NCI-H748 (cell line): Measurements from ENCODE around the gene ITSN1.
"Not testable (repeated sequence)": the region's sequence is repeated elsewhere in the genome, so short reads cannot be mapped to it uniquely, and the experiment has no call there.

Experiments
- DNase-seq: peaks from one replicate; lab custom pipeline; 2025; ENCODE audit not compliant: unreplicated experiment; lab: John Stamatoyannopoulos, UW

The ITSN1 gene

DNA sequence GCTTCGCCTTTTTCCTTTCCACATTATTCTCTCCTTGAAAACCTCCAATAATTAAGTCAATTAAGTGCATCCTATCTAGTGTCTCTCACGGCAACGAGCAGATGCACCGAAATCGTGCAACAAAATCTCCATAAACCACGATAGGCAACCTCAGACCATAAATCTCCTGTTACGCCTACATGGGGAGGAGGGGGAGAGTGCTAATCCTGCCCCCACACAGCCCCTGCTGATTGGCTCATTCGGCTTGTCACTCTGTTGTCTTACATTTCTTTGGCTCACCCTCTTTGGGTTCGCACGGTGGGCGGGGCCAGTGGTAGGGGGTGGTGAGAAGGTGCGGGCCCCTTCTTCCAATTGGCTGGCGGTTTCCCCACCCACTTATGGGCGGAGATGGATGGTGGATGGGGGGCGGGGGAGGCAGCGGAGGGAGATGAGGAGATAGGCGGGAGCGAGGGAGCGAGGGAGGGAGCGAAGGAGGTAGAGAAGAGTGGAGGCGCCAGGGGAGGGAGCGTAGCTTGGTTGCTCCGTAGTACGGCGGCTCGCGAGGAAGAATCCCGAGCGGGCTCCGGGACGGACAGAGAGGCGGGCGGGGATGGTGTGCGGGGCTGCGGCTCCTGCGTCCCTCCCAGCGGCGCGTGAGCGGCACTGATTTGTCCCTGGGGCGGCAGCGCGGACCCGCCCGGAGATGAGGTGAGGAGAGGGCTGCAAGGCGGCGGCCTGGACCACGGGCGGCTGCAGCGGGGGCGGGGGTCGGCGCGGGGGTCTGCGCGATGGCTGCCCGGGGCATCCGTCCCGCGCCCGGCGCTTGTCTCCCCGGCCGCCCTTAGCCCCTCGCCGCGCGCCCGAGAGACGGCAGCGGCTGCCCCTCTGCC, at the start of gene ITSN1:
ITSN1 (plus strand) TSS at position 475 of the 869 bp plus-strand sequence. CDS start 76,328 bp downstream, outside the sequence.
- DNase-seq, result peak; percentile 98

DNA sequence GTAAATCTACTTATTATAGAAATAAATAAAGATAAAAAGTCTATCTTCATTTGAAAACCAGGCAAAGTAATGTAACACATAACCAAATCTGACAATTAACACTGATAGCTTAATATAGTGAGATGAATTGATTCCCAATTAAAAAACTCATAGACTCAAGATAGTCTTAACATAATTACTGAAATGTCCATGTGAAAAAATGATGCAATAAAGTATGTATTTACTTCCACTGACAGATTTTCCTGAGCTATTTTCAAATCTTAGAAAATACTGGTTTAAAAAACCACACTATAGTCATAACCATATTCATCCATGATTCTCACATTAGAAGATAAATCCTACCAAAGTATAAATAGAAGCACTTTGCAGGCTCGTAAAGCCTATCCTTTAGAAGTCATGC, 44.2 kb upstream of the ITSN1 start:
- DNase-seq, result no peak

DNA sequence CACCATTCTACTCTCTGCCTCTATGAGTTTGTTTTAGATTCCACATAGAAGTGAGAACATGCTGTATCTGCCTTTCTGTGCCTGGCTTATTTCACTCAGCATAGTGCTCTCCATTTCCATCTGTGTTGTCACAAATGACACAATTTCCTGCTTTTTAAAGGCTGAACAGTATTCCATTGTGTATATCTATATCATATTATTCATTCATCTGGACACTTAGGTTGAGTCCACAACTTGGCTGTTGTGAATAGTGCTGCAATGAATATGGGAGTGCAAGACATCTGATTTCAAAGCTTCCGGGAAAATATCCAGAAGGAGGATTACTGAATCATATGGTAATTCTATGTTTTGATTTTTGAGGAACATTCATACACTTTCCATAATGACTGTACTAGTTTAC, 33.7 kb upstream of the ITSN1 start:
- DNase-seq, result no peak

DNA sequence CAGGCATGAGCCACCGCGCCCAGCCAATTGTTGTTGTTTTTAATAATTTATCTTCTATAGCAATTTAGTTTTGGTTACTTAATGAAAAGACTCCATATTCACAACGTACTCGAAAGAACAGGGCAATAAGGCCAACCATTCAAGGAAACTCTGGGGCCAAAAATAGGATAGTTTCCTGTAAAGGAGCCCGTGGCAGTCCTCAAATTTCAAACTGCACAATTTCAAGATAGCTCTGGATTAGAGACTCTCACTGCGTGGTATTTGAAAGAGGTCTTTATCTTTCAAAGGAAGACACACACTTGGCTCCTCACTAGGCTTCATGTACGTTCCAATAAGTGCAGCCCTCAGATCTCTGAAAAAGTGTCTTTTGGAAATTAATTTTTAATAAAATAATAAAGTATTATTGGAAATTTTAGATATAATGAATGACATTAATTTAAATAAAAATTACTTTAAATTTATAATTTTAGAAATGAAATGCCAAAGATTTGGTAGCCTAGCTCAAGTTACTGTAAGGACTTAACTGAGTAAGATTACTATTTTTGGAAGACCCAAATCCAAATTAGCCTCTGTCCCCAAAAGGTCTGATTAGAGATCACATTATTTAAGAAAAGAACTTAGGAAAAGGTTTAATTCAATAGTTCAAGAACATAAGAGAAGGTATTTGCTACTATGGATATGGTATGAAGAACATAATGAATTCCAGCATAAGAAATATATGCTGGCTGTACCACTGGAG, 31.1 kb upstream of the ITSN1 start:
- no peak for DNase-seq

DNA sequence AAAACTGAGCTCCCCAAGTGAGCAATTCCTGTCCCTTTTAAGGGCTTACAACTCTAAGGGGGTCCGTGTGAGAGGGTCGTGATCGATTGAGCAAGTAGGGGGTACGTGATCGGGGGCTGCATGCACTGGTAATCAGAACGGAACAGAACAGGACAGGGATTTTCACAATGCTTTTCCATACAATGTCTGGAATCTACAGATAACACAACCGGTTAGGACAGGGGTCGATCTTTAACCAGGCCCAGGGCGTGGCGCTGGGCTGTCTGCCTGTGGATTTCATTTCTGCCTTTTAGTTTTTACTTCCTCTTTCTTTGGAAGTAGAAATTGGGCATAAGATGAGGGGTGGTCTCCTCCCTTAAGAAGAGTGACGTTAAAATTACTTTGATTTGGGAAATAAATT, 24.7 kb upstream of the ITSN1 start:
- not testable (repeated sequence) for DNase-seq

DNA sequence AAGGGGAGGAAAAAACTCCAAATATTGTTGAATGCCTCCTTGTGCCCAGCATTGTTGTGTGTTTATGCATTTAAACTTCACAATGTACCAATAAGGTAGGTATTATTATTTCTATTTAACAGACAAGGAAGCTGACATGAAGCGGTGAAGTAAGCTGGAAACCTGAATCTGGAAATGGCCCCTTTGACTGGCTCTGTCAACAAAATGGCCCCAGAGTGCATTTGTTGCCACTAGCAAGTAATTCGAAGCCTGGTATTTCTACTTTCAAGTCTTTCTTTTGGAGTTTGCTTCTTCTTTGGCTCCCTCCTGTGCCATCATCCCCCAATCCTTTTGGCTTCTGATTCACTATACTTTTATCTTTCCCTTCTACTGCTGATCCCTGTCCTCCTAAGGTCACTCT, 23.9 kb upstream of the ITSN1 start:
- DNase-seq, result no peak

DNA sequence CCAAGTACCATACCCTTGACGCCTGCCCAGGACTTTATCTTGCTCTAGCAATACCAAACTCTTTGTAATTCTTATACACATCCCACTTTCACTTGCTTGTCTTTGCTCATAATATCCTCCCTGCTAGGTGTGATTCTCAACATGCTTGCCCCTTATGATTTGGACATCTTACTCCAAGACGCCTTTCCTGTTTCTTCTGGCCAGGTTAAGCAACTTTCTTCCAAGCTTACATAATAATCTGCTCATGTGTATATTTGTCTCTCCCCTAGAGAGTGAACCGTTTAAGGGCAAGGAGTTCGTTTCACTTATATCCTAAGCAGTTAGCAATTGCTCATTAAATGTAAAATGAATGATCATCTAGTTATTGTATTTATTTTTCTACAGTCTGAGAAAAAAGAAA, 22.6 kb upstream of the ITSN1 start:
- DNase-seq, result no peak

DNA sequence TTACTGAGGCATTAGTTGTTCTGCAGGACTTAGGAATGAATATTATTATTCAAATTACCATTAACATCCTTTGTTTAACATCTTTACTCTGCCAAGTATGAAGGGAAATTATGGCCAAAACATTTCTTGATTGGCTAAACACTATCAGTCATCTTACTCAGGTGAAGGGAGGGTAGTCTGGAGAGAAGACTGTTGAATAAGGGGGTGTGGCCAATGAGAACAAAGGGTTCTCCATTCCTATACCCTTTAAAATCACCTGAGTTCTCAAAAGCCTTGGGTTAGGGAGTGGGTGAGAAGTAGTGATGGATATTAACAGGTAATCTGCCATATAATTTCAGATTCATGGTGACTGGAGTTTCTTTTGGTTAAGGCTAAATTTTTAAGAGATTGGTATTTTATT, 20.0 kb upstream of the ITSN1 start:
- DNase-seq, result no peak

DNA sequence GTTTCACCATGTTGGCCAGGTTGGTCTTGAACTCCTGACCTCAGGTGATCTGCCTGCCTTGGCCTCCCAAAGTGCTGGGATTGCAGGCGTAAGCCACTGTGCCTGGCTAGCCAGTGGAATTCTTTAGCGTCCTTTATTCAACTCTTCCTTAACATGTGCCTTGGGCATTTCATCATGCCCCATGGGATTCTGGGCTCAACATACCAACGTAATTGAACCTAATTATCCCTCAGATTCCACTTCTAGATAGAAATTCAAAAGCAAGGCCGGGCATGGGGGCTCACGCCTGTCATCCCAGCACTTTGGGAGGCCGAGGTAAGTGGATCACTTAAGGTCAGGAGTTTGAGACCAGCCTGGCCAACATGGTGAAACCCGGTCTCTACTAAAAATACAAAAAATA, 16.1 kb upstream of the ITSN1 start:
- DNase-seq, result not testable (repeated sequence)

DNA sequence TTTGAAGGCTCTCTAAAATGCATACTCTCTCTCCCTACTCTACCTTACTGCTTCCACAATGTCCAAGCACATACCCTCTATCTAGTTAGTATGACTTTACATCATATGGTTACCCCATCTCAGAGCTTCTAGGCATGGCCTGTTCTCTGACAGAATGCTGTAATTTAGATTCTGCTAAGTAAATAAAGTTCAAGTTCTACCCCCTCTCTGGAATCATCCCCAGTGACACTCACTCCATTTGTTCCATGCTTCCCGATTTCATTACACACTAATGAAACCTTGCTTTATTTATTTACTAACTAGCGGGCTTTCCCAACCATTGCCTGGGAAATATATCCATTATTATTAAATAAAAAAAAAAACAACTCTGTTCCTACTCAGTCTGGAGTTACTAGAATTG, 8.0 kb upstream of the ITSN1 start:
- DNase-seq, result no peak

DNA sequence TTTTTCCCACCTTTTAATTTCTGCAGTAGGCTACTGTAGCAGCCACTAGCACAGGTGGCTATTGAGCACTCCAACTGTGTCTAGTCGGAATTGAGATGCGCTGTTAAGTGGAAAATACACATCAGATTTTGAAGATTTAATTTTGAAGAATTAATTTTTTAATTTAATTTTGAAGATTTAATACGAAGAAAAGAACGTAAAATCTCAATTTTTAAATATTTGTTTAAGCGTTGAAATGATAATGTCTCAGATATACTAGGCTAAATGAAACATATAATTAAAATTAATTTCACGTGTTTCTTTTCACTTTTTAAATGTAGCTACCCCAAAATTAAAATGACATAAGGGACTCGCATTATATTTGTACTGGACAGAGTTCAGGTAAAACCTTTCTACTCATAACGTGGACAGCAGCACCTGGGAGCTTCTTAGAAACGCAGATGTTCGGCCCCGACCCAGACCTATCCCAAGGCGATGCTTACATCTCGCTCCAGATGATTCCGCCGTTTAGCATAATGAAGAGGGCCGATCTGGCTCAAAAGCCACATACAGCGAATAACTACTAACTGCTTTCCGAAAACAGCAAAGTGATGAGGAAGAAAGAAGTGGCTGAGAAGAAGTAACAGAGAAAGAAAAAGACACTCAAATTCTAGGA, 1.5 kb upstream of the ITSN1 start:
- DNase-seq, result peak; percentile 57

DNA sequence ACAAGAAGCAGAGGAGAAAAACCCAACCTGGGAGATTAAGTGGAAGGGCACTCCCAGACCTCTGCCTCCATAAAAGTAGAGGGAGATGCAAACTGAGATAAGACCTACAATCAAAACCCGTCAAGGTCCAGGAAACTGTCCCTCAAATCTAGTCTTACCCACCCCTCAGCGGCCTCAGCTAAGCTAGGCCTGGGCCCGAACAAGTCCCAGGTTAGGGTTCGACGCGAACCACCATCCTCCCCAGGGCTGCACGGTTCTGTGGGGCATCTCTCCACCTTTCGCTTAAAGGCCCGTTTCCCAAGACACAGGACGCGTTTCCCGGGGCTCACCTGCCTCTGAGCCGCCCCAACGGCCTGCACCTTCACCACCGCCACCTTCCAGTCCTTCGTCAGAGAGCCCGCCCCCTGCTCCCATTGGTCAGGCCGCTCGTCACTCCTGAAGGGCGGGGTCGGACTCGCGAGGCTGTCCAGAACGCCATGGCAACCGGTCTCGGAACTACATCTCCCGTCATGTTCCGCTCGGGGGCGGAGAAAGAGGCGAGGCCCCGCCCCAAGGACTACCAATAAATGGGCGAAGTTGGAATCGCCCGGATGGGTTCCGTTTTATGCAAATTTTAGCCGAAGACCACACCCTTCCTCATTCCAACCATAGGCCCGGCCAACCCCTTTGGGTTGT, 812 bp upstream of the ITSN1 start, which contains the start of gene CRYZL1:
CRYZL1 (minus strand) TSS at position 390 of the 675 bp plus-strand sequence. CDS start 10,190 bp downstream, outside the sequence.
- DNase-seq, result peak; percentile 99

DNA sequence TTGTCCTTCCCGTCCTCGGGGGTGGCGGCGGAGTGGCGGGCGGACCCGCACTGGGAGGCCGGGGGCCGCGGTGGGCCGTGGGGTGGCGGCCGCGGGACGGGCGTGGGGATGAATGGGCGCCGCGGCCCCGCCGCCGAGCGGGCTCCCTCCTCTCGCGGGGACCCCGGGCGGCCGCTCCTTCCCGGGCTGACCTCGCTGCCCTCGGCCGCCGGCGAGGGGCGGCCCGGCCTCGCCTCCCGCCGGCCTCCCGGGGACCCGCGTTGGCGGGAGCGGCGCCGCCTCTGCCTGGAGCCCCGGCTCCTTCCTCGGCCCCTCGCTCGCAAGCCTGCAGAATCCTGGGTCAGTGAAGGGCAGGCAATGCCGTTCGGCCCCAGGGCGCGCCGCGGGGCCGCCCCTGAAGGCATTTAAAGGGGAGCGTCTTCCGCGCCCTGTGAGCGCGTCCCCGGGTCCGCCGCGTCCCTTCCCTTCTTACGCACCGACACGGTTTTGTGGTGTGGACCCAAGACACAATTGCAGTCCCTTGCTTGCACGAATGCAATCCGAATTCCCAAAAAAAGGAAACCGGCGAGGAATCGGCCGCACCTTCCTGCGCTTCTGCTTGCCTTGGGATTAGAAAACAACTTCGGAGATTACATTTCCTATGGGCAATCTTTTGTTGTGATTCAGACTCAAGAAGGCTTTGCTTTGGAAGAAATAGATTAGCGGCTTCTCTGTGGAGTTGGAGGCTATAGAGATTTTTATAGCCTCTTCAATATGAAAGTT, 776 bp downstream of the ITSN1 start:
- DNase-seq, result peak; percentile 41

DNA sequence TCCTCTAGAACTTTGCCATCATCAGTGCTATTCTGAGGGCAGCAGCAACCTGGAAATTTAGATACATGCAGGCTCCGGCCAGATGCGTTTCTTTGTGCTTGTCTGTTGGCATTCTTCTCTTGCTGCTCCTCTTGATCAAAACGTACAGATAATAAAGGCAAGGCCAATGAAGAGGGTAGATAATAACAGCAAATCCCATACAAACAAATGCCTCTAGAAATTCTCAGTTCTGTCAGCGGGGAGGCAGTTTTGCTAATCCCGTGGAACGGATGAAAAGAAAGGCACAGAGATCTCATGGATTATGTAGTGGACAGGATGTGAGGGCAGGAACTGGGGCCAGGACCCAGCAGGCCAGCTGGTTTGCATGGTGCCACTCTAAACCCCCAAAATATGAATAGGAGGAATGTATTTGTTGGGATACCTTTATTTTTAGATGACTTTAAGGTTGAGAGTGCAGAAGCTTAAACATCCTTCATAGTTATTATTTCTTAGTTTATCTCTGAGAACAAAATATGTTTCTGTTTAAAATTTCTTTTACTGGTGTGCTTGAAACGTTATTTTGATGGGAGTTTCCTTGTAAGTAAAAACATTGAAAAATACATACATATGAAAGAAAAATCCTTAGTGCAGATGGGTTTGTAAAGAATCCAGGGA, 1.5 kb downstream of the ITSN1 start:
- peak; percentile 9 for DNase-seq

DNA sequence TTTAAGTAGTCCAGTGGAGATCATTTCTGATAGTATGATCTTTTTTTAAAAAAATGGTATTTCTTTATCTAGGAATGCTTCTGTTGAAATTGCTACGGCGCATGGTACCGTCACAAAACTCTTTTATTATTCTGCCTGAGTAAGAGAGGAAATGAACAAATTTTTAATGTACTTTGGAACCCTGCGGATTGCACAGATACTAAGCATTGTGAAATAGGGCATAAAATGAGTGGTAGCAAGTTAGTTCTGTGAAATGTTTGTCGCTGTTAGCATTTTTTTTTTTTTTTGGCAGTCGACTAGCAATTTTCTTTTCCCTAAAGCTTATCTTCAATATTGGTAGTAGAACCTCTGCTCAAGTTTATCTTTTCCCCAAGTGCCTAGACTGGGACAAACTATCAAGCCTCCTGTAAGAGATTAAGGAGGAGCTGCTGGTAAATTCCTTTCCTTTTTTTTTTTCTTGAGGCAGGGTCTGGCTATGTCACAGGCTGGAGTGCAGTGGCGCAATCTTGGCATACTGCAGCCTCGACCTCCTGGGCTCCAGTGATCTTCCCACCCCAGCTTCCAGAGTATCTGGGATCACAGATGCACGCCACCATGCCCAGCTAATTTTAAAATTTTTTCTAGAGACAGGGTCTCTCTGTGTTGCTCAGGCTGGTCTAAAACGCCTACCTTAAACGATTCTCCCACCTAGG, 2.2 kb downstream of the ITSN1 start:
- no peak for DNase-seq

DNA sequence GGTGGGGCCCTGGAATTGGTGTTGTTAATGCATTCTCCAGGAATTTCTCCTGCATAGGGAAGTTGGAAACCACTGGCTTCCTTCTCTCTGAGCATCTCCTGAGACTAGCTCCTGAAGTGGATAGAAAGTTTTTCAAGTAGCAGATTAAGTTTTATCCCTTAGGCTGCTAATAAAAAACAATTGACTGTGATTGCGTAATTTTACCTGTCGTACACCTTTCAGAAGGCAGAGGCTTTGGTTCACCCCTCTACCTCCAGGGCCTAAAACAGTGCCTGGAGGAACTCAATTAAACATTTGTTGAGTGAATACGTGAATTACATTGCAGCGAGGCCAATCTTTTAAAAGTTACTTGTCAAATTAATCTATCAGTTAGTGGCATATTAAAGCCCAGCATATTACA, 3.4 kb downstream of the ITSN1 start:
- no peak for DNase-seq

DNA sequence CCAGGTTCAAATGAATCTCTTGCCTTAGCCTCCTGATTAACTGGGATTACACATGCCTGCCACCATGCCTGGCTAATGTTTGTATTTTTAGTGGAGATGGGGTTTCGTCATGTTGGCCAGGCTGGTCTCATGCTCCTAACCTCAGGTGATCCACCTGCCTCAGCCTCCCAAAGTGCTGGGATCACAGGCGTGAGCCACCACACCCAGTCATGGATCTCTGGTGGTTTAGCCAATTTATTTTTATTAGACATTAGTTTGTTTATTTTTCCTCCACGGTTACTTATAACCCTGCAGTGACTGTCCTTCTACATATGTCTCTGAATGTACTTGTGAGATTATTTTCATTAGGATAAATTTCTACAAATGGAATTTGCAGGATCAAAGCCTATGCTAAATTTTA, 5.3 kb downstream of the ITSN1 start:
- DNase-seq, result no peak

DNA sequence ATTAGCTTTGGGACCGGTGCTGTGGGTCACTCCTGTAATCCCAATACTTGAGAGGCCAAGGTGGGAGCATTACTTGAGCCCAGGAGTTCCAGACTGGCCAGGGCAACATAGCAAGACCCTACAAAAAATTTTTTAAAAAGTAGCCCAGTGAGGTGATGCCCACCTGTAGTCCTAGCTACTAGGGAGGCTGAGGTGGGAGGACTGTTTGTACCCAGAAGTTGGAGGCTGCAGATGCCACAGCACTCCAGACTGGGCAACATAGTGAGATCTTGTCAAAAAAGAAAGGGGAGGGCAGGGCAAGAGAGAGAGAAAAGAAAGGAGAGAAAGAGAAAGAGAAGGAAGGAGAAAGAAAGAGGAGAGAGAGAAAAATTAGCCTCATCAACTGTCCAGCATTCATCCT, 6.3 kb downstream of the ITSN1 start:
- DNase-seq, result no peak

DNA sequence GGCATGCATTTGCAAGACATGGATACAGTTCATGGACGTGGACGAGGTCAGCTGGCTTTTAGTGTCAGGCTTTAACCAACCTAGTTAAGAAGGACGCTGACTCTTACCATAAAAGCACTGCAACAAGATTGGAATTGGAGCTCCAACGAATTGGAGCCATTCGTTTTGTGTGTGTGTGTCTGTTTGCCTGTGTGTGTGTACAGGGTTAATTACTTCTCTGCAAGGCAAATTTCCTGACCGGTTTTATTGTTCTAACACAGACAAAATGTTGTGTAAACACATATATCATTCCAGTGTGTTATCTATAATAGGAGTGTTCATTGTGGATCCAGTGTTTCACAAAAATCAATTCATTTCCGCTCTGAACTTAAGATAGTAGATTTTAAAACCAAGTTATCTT, 7.9 kb downstream of the ITSN1 start:
- DNase-seq, result peak; percentile 22
